ENCODE results near the gene UTP14C.
A peak's percentile ranks its signal among the peaks of the same experiment; 100 is the strongest.
"Not testable (repeated sequence)": the region's sequence is repeated elsewhere in the genome, so short reads cannot be mapped to it uniquely, and the experiment has no call there.

UTP14C gene

DNA sequence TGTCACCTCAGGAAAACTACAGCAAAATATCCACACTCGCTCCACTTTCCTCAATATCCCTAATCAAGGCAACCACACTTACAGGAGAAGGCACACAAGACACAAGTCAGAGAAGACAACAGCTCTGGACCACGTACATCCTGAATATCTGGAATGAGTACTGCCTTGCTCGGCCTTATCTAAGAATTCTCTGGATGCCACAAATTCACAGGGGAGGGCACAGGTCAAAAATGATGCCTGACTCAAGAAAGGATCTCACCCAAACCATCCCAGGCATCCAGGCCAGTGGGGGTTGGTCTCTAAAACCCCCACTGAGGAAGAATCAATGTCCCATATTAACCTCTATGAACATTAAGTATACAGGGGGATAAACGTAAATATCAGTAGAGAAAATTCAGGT, 43.1 kb upstream of the UTP14C start:
- Histone ChIP-seq H3K27me3 (replicated peaks in 2 of 5; ENCODE audit: control insufficient read depth in 4 of 5, insufficient read depth in 5 of 5, low read length in 4 of 5) (no peaks in the 10 kb centered on the region), H3K27ac (ENCODE audit: insufficient read depth in 1 of 2, low read depth in 1 of 2, low read length in 2 of 2, poor library complexity in 1 of 2, severe bottlenecking in 2 of 2) (no peak overlapping the region), H3K4me3 (ENCODE audit: control insufficient read depth in 1 of 7, extremely low read depth in 1 of 7, insufficient read depth in 4 of 7, low read depth in 2 of 7, low read length in 6 of 7) (no peak overlapping the region), H3K4me1 (ENCODE audit: control extremely low read depth in 1 of 4, control insufficient read depth in 4 of 4, insufficient read depth in 4 of 4, low read length in 3 of 4) (no peaks in the 10 kb centered on the region), H3K36me3 (ENCODE audit: control insufficient read depth in 4 of 4, insufficient read depth in 4 of 4, low read length in 3 of 4) (no peaks in the 10 kb centered on the region), H3K9me3 (ENCODE audit: control extremely low read depth in 1 of 5, control insufficient read depth in 4 of 5, insufficient read depth in 2 of 5, low read depth in 1 of 5, low read length in 4 of 5) (peaks cover 0 to 9% (median 0%) of the 10 kb centered on the region in 5 experiments)
- POLR2A ChIA-PET, result no interaction called here
- no peak for DNase-seq
- WGBS (ENCODE audit: insufficient coverage), result 78% methylated on average over 2 of the region's 4 CpGs
- CTCF ChIA-PET, result no interaction called here

DNA sequence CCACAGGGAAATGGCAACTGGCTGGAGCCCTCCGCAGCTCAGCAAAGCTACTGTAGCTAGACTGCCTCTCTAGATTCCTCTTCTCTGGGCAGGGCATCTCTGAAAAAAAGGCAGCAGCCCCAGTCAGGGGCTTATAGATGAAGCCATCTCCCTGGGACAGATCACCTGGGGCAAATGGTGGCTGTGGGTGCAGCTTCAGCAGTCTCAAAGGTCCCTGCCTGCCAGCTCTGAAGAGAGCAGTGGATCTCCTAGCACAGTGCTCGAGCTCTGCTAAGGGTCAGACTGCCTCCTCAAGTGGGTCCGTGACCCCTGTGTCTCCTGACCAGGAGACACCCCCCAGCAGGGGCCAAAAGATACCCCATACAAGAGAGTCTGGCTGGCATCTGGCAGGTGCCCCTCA, 41.2 kb upstream of the UTP14C start:
- H3K4me3 ChIP-seq (ENCODE audit: control insufficient read depth in 1 of 7, extremely low read depth in 1 of 7, insufficient read depth in 4 of 7, low read depth in 2 of 7, low read length in 6 of 7); POLR2A ChIA-PET; DNase-seq; H3K36me3 ChIP-seq (ENCODE audit: control insufficient read depth in 4 of 4, insufficient read depth in 4 of 4, low read length in 3 of 4); CTCF ChIA-PET; H3K4me1 ChIP-seq (ENCODE audit: control extremely low read depth in 1 of 4, control insufficient read depth in 4 of 4, insufficient read depth in 4 of 4, low read length in 3 of 4); H3K27ac ChIP-seq (ENCODE audit: insufficient read depth in 1 of 2, low read depth in 1 of 2, low read length in 2 of 2, poor library complexity in 1 of 2, severe bottlenecking in 2 of 2); H3K9me3 ChIP-seq (ENCODE audit: control extremely low read depth in 1 of 5, control insufficient read depth in 4 of 5, insufficient read depth in 2 of 5, low read depth in 1 of 5, low read length in 4 of 5); H3K27me3 ChIP-seq (replicated peaks in 2 of 5; ENCODE audit: control insufficient read depth in 4 of 5, insufficient read depth in 5 of 5, low read length in 4 of 5): not testable (repeated sequence)
- WGBS (ENCODE audit: insufficient coverage), result 100% methylated on average over 3 of the region's 3 CpGs

- POLR2A ChIA-PET; H3K27ac ChIP-seq (ENCODE audit: insufficient read depth in 1 of 2, low read depth in 1 of 2, low read length in 2 of 2, poor library complexity in 1 of 2, severe bottlenecking in 2 of 2); H3K9me3 ChIP-seq (ENCODE audit: control extremely low read depth in 1 of 5, control insufficient read depth in 4 of 5, insufficient read depth in 2 of 5, low read depth in 1 of 5, low read length in 4 of 5); H3K4me3 ChIP-seq (ENCODE audit: control insufficient read depth in 1 of 7, extremely low read depth in 1 of 7, insufficient read depth in 4 of 7, low read depth in 2 of 7, low read length in 6 of 7); DNase-seq; H3K4me1 ChIP-seq (ENCODE audit: control extremely low read depth in 1 of 4, control insufficient read depth in 4 of 4, insufficient read depth in 4 of 4, low read length in 3 of 4); H3K36me3 ChIP-seq (ENCODE audit: control insufficient read depth in 4 of 4, insufficient read depth in 4 of 4, low read length in 3 of 4); H3K27me3 ChIP-seq (replicated peaks in 2 of 5; ENCODE audit: control insufficient read depth in 4 of 5, insufficient read depth in 5 of 5, low read length in 4 of 5): not testable (repeated sequence)
- WGBS (ENCODE audit: insufficient coverage), result 100% methylated on average over 1 of the region's 4 CpGs
- CTCF ChIA-PET, result interaction anchor here (1.4 to 2.0 kb wide), 2 partner anchors 19 to 89 kb away, joined by 4 read pairs; no protein-coding TSS in a partner anchor
These were observed 39.6 kb upstream of the UTP14C start for GRCh38 chr13:51984904-51985303.

DNA sequence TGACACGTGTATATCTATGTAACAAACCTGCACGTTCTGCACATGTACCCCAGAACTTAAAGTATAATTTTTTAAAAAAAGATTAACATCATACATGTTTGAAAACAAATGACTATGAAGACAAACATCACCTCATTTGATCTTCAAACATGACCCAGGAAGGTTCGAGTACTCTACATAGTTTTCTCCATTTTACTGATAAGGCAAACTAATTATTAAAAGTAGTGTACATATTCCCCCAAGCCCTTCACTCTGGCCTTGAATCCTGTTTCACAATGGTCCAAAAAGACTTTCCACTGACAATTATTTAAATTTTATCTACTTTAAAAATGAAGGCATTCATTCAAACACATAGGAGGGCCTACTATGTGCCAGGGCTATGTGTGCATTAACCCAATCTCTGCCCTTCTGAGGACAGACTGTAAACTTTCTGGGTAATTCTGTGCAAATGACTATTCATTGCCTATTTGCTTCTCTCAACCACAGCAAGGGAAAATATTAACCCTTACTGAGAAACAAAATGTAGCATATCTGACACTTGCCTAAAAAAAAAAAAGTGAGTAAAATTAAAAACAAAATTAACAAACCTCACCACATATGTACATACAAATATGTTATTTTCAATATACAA, 35.4 kb upstream of the UTP14C start:
- Histone ChIP-seq H3K27me3 (replicated peaks in 2 of 5; ENCODE audit: control insufficient read depth in 4 of 5, insufficient read depth in 5 of 5, low read length in 4 of 5) (no peaks in the 10 kb centered on the region), H3K9me3 (ENCODE audit: control extremely low read depth in 1 of 5, control insufficient read depth in 4 of 5, insufficient read depth in 2 of 5, low read depth in 1 of 5, low read length in 4 of 5) (peaks cover 0 to 3% (median 0%) of the 10 kb centered on the region in 5 experiments), H3K4me3 (ENCODE audit: control insufficient read depth in 1 of 7, extremely low read depth in 1 of 7, insufficient read depth in 4 of 7, low read depth in 2 of 7, low read length in 6 of 7) (no peak overlapping the region), H3K27ac (ENCODE audit: insufficient read depth in 1 of 2, low read depth in 1 of 2, low read length in 2 of 2, poor library complexity in 1 of 2, severe bottlenecking in 2 of 2) (no peak overlapping the region), H3K4me1 (ENCODE audit: control extremely low read depth in 1 of 4, control insufficient read depth in 4 of 4, insufficient read depth in 4 of 4, low read length in 3 of 4) (peaks cover 0 to 16% (median 0%) of the 10 kb centered on the region in 4 experiments), H3K36me3 (ENCODE audit: control insufficient read depth in 4 of 4, insufficient read depth in 4 of 4, low read length in 3 of 4) (peaks cover 0 to 2% (median 0%) of the 10 kb centered on the region in 4 experiments)
- no peak for DNase-seq
- POLR2A ChIA-PET, result no interaction called here
- no CpG with 5 or more reads among the region's 3 CpGs for WGBS (ENCODE audit: insufficient coverage)
- CTCF ChIA-PET, result no interaction called here

DNA sequence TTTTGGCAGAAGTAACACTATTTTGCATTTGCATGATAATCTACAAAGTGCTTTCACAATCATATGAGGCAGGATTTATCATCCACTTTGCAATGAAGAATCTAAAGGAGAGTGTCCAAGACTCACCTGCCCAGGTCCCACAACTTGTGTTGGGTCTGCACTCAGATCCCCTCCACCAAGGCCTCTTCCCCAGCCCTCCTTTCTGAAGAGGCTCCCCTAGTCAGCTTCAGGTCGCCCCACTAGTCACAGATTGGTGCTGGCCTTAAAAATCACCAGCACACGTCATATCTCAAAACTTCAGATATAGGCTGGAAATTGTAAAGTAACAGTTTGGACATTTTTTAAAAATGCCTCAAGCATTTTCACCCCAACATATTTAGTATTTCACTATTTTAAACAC, 30.8 kb upstream of the UTP14C start:
- H3K27me3 ChIP-seq (replicated peaks in 2 of 5; ENCODE audit: control insufficient read depth in 4 of 5, insufficient read depth in 5 of 5, low read length in 4 of 5), result no peaks in the 10 kb centered on the region
- WGBS (ENCODE audit: insufficient coverage), result no CpG with 5 or more reads among the region's 2 CpGs

GRCh38 chr13:51995677-51996551, 28.6 kb upstream of the UTP14C start:
- peak overlapping the region in 1 of 2 experiments; percentile 57 for H3K27ac ChIP-seq (ENCODE audit: insufficient read depth in 1 of 2, low read depth in 1 of 2, low read length in 2 of 2, poor library complexity in 1 of 2, severe bottlenecking in 2 of 2)
- DNase-seq, result peak in 2 of 3 donors; percentile 49 to 53
- CTCF ChIA-PET, result interaction anchor here (0.7 kb wide), 1 partner anchor 131 kb away, joined by 3 read pairs; no protein-coding TSS in a partner anchor

More for the DNA sequence above, 30.8 kb upstream of the UTP14C start:
- POLR2A ChIA-PET, result no interaction called here
- peaks cover 0 to 38% (median 20%) of the 10 kb centered on the region in 4 experiments for H3K4me1 ChIP-seq (ENCODE audit: control extremely low read depth in 1 of 4, control insufficient read depth in 4 of 4, insufficient read depth in 4 of 4, low read length in 3 of 4)
- H3K9me3 ChIP-seq (ENCODE audit: control extremely low read depth in 1 of 5, control insufficient read depth in 4 of 5, insufficient read depth in 2 of 5, low read depth in 1 of 5, low read length in 4 of 5), result no peaks in the 10 kb centered on the region
- DNase-seq, result peak in 1 of 3 donors; percentile 19
- peak overlapping the region in 3 of 7 experiments; percentile 5 to 71 (median 35) for H3K4me3 ChIP-seq (ENCODE audit: control insufficient read depth in 1 of 7, extremely low read depth in 1 of 7, insufficient read depth in 4 of 7, low read depth in 2 of 7, low read length in 6 of 7)
- H3K36me3 ChIP-seq (ENCODE audit: control insufficient read depth in 4 of 4, insufficient read depth in 4 of 4, low read length in 3 of 4), result peaks cover 0 to 2% (median 0%) of the 10 kb centered on the region in 4 experiments
- peak overlapping the region; percentile 21 to 57 for H3K27ac ChIP-seq (ENCODE audit: insufficient read depth in 1 of 2, low read depth in 1 of 2, low read length in 2 of 2, poor library complexity in 1 of 2, severe bottlenecking in 2 of 2)
- CTCF ChIA-PET, result interaction anchor here (1.0 kb wide), 1 partner anchor 98 kb away, joined by 3 read pairs; no protein-coding TSS in a partner anchor

DNA sequence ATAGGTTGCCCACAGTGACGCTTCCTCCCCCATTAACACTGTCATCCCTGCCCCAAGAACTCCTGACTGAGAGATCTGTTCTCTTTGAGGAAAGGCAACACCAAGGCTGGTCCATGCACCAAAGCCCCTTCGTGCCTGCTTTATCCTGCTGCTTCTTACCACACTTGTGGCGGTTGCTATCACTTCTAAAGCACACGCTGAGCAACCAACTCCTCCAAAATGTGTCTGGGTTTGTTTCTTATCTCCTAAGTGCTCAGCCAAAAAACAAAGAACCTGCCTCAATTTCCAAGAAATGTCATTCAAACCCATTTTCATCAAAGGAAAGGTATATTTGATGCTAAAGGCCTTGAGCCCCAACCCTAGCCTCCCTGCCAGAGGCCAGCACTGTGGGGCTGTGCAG, 27.9 kb upstream of the UTP14C start:
- CTCF ChIA-PET, result interaction anchor here (2.2 kb wide), 1 partner anchor 11 kb away, joined by 6 read pairs; no protein-coding TSS in a partner anchor
- POLR2A ChIA-PET, result no interaction called here
- peaks cover 0 to 35% (median 20%) of the 10 kb centered on the region in 4 experiments for H3K4me1 ChIP-seq (ENCODE audit: control extremely low read depth in 1 of 4, control insufficient read depth in 4 of 4, insufficient read depth in 4 of 4, low read length in 3 of 4)

More at GRCh38 chr13:51995677-51996551, 28.6 kb upstream of the UTP14C start:
- Histone ChIP-seq H3K36me3 (ENCODE audit: control insufficient read depth in 4 of 4, insufficient read depth in 4 of 4, low read length in 3 of 4) (peaks cover 0 to 2% (median 0%) of the 10 kb centered on the region in 4 experiments), H3K4me1 (ENCODE audit: control extremely low read depth in 1 of 4, control insufficient read depth in 4 of 4, insufficient read depth in 4 of 4, low read length in 3 of 4) (peaks cover 0 to 38% (median 20%) of the 10 kb centered on the region in 4 experiments), H3K4me3 (ENCODE audit: control insufficient read depth in 1 of 7, extremely low read depth in 1 of 7, insufficient read depth in 4 of 7, low read depth in 2 of 7, low read length in 6 of 7) (peak overlapping the region in 2 of 7 experiments; percentile 58 to 71), H3K27me3 (replicated peaks in 2 of 5; ENCODE audit: control insufficient read depth in 4 of 5, insufficient read depth in 5 of 5, low read length in 4 of 5) (no peaks in the 10 kb centered on the region), H3K9me3 (ENCODE audit: control extremely low read depth in 1 of 5, control insufficient read depth in 4 of 5, insufficient read depth in 2 of 5, low read depth in 1 of 5, low read length in 4 of 5) (no peaks in the 10 kb centered on the region)
- POLR2A ChIA-PET, result no interaction called here
- 32% methylated on average over 3 of the region's 9 CpGs for WGBS (ENCODE audit: insufficient coverage)

More for the DNA sequence above, 27.9 kb upstream of the UTP14C start:
- H3K27ac ChIP-seq (ENCODE audit: insufficient read depth in 1 of 2, low read depth in 1 of 2, low read length in 2 of 2, poor library complexity in 1 of 2, severe bottlenecking in 2 of 2), result no peak overlapping the region
- H3K9me3 ChIP-seq (ENCODE audit: control extremely low read depth in 1 of 5, control insufficient read depth in 4 of 5, insufficient read depth in 2 of 5, low read depth in 1 of 5, low read length in 4 of 5), result no peaks in the 10 kb centered on the region
- H3K27me3 ChIP-seq (replicated peaks in 2 of 5; ENCODE audit: control insufficient read depth in 4 of 5, insufficient read depth in 5 of 5, low read length in 4 of 5), result no peaks in the 10 kb centered on the region
- no peak overlapping the region for H3K4me3 ChIP-seq (ENCODE audit: control insufficient read depth in 1 of 7, extremely low read depth in 1 of 7, insufficient read depth in 4 of 7, low read depth in 2 of 7, low read length in 6 of 7)
- 84% methylated on average over 4 of the region's 4 CpGs for WGBS (ENCODE audit: insufficient coverage)
- peak in 2 of 3 donors; percentile 27 to 50 for DNase-seq
- H3K36me3 ChIP-seq (ENCODE audit: control insufficient read depth in 4 of 4, insufficient read depth in 4 of 4, low read length in 3 of 4), result no peaks in the 10 kb centered on the region

All from common myeloid progenitor, CD34-positive (primary cell).